NCI-H82 treated with DMSO at 0.1 percent for 48 hours (cell line): ENCODE results near the gene NEK9.
A peak's percentile ranks its signal among the peaks of the same experiment; 100 is the strongest.
"Not testable (repeated sequence)": the region's sequence is repeated elsewhere in the genome, so short reads cannot be mapped to it uniquely, and the experiment has no call there.

Experiments
- DNase-seq: peaks from one replicate; lab custom pipeline; 2025; ENCODE audit not compliant: unreplicated experiment; lab: John Stamatoyannopoulos, UW

The NEK9 gene

GRCh38 chr14:75126679-75127473 is at the start of gene NEK9:
Gene NEK9 (minus strand): TSS chr14:75127048. CDS start chr14:75126921, 127 bp downstream.
- DNase-seq: peak; percentile 29

- peak; percentile 86 for DNase-seq
Measured at GRCh38 chr14:75176142-75176820, 49.4 kb upstream of the NEK9 start, which contains the start of gene TMED10. Gene TMED10 (minus strand): TSS chr14:75176612. CDS start chr14:75176579, 33 bp downstream.

GRCh38 chr14:75175677-75176141 is 48.9 kb upstream of the NEK9 start:
- DNase-seq: no peak

- no peak for DNase-seq
Measured at GRCh38 chr14:75174066-75174465, 47.2 kb upstream of the NEK9 start.

- DNase-seq: peak; percentile 53
Measured at GRCh38 chr14:75170772-75171171, 43.9 kb upstream of the NEK9 start.

GRCh38 chr14:75168586-75169335 is 41.9 kb upstream of the NEK9 start:
- no peak for DNase-seq

- no peak for DNase-seq
Measured at GRCh38 chr14:75167325-75167724, 40.5 kb upstream of the NEK9 start.

- DNase-seq: no peak
Measured at GRCh38 chr14:75165586-75166391, 38.9 kb upstream of the NEK9 start.

- no peak for DNase-seq
Measured at GRCh38 chr14:75164809-75165208, 38.0 kb upstream of the NEK9 start.

GRCh38 chr14:75163677-75164076 is 36.8 kb upstream of the NEK9 start:
- no peak for DNase-seq

- no peak for DNase-seq
Measured at GRCh38 chr14:75162631-75163030, 35.8 kb upstream of the NEK9 start.

GRCh38 chr14:75158843-75159614 is 32.2 kb upstream of the NEK9 start:
- no peak for DNase-seq

- DNase-seq: no peak
Measured at GRCh38 chr14:75156901-75157300, 30.1 kb upstream of the NEK9 start.

GRCh38 chr14:75156111-75156510 is 29.3 kb upstream of the NEK9 start:
- DNase-seq: no peak

GRCh38 chr14:75155169-75155568 is 28.3 kb upstream of the NEK9 start:
- no peak for DNase-seq

- no peak for DNase-seq
Measured at GRCh38 chr14:75153295-75153694, 26.4 kb upstream of the NEK9 start.

- no peak for DNase-seq
Measured at GRCh38 chr14:75151851-75152250, 25.0 kb upstream of the NEK9 start.

GRCh38 chr14:75150637-75151036 is 23.8 kb upstream of the NEK9 start:
- not testable (repeated sequence) for DNase-seq

- DNase-seq: no peak
Measured at GRCh38 chr14:75150150-75150549, 23.3 kb upstream of the NEK9 start.
